ENCODE results near the gene PUSL1.

PUSL1 gene

GRCh38 chr1:1344655-1345361, 36.4 kb downstream of the PUSL1 start:
- no peak overlapping the region for H3K27ac ChIP-seq
- H3K4me1 ChIP-seq: peaks cover 0 to 50% (median 34%) of the 10 kb centered on the region in 4 donors
- DNase-seq: no peak

DNA sequence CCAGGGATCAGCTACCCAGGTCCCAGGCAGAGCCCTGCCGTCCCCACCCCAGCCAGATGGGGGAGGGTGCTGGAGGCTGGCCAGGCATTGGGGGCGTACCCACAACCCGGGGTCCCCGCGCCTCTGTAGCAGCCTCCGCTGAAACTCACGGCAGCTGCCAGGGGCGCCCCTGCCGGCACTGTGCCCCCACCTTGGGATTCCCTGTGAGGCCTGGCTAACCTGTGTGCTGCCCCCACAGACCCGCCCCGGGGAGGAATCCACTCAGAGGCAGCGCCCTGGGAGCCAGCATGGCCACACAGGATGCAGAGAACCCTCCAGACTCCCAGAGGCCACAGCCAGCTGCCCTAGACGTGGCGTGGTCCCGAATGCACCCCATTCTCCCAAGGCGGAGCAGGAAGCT, 37.0 kb downstream of the PUSL1 start:
- H3K9me3 ChIP-seq: no peaks in the 10 kb centered on the region
- peaks cover 0 to 19% (median 12%) of the 10 kb centered on the region in 3 donors for H3K36me3 ChIP-seq
- intact Hi-C loops (cut with DNase I; ENCODE audit: low total_unique reads): no loop called here
- peaks cover 0 to 50% (median 34%) of the 10 kb centered on the region in 4 donors for H3K4me1 ChIP-seq
- no peak for DNase-seq
- no peak overlapping the region for H3K4me3 ChIP-seq
- no peaks in the 10 kb centered on the region for H3K27me3 ChIP-seq
- TF ChIP-seq, protein P1, sequence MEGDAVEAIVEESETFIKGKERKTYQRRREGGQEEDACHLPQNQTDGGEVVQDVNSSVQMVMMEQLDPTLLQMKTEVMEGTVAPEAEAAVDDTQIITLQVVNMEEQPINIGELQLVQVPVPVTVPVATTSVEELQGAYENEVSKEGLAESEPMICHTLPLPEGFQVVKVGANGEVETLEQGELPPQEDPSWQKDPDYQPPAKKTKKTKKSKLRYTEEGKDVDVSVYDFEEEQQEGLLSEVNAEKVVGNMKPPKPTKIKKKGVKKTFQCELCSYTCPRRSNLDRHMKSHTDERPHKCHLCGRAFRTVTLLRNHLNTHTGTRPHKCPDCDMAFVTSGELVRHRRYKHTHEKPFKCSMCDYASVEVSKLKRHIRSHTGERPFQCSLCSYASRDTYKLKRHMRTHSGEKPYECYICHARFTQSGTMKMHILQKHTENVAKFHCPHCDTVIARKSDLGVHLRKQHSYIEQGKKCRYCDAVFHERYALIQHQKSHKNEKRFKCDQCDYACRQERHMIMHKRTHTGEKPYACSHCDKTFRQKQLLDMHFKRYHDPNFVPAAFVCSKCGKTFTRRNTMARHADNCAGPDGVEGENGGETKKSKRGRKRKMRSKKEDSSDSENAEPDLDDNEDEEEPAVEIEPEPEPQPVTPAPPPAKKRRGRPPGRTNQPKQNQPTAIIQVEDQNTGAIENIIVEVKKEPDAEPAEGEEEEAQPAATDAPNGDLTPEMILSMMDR (IDR thresholded peaks at IDR 0.05): no peak
- no peak overlapping the region for H3K27ac ChIP-seq

More at GRCh38 chr1:1344655-1345361, 36.4 kb downstream of the PUSL1 start:
- Histone ChIP-seq H3K9me3 (no peaks in the 10 kb centered on the region), H3K27me3 (no peaks in the 10 kb centered on the region), H3K4me3 (no peak overlapping the region), H3K36me3 (peaks cover 0 to 24% (median 18%) of the 10 kb centered on the region in 3 donors)
- TF ChIP-seq, protein P1 (IDR thresholded peaks at IDR 0.05): no peak
- intact Hi-C loops (cut with DNase I; ENCODE audit: low total_unique reads): no loop called here

GRCh38 chr1:1345860-1346500, 37.6 kb downstream of the PUSL1 start:
- intact Hi-C loops (cut with DNase I; ENCODE audit: low total_unique reads): no loop called here

DNA sequence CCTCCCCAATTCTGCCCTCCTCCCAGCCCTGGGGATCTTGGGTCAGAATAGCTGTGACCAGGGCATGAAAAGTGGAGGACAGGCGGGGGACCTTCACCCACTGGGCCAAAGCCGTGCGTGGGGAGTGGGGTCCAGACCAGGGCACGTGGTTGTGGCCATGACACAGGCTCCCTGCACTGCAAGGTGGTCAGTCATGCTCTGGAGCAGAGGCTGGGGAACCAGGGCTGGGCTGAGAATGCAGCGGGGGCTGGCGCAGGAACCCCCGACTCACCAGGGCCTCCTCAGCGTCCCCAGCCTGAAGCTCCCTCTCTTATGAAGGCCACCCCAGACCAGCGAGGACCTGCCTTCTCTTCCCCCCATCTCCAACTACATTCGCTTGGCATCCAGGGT, 38.1 kb downstream of the PUSL1 start:
- TF ChIP-seq, protein P1 (IDR thresholded peaks at IDR 0.05): no peak
- H3K36me3 ChIP-seq: peaks cover 0 to 7% (median 4%) of the 10 kb centered on the region in 3 donors
- no peaks in the 10 kb centered on the region for H3K9me3 ChIP-seq
- peaks cover 0 to 53% (median 38%) of the 10 kb centered on the region in 4 donors for H3K4me1 ChIP-seq
- H3K4me3 ChIP-seq: no peak overlapping the region
- H3K27ac ChIP-seq: no peak overlapping the region
- intact Hi-C loops (cut with DNase I; ENCODE audit: low total_unique reads): no loop called here
- no peak for DNase-seq
- no peaks in the 10 kb centered on the region for H3K27me3 ChIP-seq

More at GRCh38 chr1:1345860-1346500, 37.6 kb downstream of the PUSL1 start:
- H3K27me3 ChIP-seq: no peaks in the 10 kb centered on the region
- no peak for DNase-seq
- peaks cover 0 to 50% (median 34%) of the 10 kb centered on the region in 4 donors for H3K4me1 ChIP-seq
- H3K9me3 ChIP-seq: no peaks in the 10 kb centered on the region
- H3K36me3 ChIP-seq: peaks cover 0 to 13% (median 8%) of the 10 kb centered on the region in 3 donors
- no peak overlapping the region for H3K4me3 ChIP-seq
- TF ChIP-seq, protein P1 (IDR thresholded peaks at IDR 0.05): no peak
- H3K27ac ChIP-seq: no peak overlapping the region

GRCh38 chr1:1347026-1347595, 38.7 kb downstream of the PUSL1 start:
- no peak for DNase-seq
- Histone ChIP-seq H3K4me1 (peaks cover 0 to 59% (median 44%) of the 10 kb centered on the region in 4 donors), H3K27ac (peak overlapping the region; percentile 64 to 66), H3K27me3 (no peaks in the 10 kb centered on the region), H3K4me3 (peak overlapping the region; percentile 81 to 84), H3K36me3 (peaks cover 0 to 1% (median 0%) of the 10 kb centered on the region in 3 donors), H3K9me3 (no peaks in the 10 kb centered on the region)
- TF ChIP-seq, protein P1 (IDR thresholded peaks at IDR 0.05): no peak
- intact Hi-C loops (cut with DNase I; ENCODE audit: low total_unique reads): no loop called here

Data from tibial artery (tissue), 4 donors.